Fibroblast of villous mesenchyme (primary cell): Measurements from ENCODE around the gene STARD4. TPM values are rescaled to one million over a fixed set of nuclear protein-coding genes. Genes with fewer than 3 reads are reported as not detected.
A peak's percentile ranks its signal among the peaks of the same experiment; 100 is the strongest.

Experiments used
- DNase-seq: peaks from one replicate; pipeline ENCODE4 v3.0.0-alpha.2; 2010; ENCODE audit warnings: low read depth
- H3K4me3 ChIP-seq: 2 replicates; pipeline ENCODE4 v1.5.1; 2011; ENCODE audit warnings: low read depth, mild to moderate bottlenecking, low read length
- total RNA-seq: library from RNA; depleted of rRNA; stranded (reverse); fragments of >200 nt; gene quantifications from 2 replicates; pipeline ENCODE4 v1.2.3, GENCODE V29; 2012
- TF ChIP-seq, protein P1 (sequence below): IDR thresholded peaks from 2 replicates; pipeline ENCODE4 v1.5.1; 2012; ENCODE audit warnings: low read depth, mild to moderate bottlenecking, low read length; ENCODE audit not compliant: insufficient read depth

STARD4 gene
- total RNA-seq, 1 donor = 147 TPM

DNA sequence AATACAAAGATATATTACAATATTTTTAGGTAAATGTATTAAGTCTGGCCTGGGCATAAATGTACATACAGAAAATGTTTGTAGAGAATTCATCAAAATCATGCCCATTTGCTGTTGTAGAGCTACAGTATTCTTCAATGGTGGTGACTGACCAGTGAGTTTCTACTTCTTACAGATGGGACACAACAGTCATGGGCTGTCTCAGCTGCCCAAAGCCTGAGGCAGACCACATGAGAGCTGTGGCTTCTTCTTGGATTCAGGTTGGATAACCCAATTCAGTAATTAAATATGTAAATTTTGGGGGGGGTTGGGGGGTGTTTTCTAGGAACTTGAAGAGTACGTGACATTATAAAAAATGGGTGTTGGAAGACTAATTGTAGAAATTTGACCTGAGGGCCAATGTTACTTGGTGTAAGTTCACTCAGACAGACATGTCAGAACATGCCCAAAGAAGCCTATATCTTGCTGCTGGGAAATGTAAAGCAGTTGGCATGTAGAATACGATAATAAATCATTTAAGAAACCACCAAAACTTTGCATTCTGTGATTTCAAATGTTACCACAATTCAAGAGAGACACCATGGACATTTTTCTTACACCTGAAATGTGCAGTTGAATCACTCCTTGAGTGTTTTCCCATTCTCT lies 17.9 kb downstream of the STARD4 start:
- TF ChIP-seq, protein P1, sequence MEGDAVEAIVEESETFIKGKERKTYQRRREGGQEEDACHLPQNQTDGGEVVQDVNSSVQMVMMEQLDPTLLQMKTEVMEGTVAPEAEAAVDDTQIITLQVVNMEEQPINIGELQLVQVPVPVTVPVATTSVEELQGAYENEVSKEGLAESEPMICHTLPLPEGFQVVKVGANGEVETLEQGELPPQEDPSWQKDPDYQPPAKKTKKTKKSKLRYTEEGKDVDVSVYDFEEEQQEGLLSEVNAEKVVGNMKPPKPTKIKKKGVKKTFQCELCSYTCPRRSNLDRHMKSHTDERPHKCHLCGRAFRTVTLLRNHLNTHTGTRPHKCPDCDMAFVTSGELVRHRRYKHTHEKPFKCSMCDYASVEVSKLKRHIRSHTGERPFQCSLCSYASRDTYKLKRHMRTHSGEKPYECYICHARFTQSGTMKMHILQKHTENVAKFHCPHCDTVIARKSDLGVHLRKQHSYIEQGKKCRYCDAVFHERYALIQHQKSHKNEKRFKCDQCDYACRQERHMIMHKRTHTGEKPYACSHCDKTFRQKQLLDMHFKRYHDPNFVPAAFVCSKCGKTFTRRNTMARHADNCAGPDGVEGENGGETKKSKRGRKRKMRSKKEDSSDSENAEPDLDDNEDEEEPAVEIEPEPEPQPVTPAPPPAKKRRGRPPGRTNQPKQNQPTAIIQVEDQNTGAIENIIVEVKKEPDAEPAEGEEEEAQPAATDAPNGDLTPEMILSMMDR = no peak
- H3K4me3 ChIP-seq = no peak overlapping the region
- DNase-seq = no peak

DNA sequence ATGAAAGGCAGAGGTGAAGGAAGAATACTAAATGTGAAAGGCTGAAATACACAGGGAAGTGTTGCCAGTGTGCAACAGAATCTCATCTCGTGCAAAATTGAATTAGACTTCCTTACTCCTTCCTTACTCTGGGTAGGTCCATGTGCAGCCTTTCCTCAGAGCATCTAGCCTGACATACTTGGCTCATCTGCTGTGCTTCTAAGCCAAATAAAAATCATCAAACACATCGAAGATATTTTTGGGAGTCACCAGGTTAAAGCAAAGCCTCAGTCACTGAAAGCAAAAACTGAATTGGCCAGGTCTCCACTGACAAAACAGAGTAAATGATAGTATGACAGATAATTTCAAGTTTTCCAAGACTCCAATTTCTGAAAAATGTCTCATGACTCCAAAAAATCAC lies 19.3 kb downstream of the STARD4 start:
- H3K4me3 ChIP-seq = no peak overlapping the region
- DNase-seq = no peak
- TF ChIP-seq, protein P1 = no peak

DNA sequence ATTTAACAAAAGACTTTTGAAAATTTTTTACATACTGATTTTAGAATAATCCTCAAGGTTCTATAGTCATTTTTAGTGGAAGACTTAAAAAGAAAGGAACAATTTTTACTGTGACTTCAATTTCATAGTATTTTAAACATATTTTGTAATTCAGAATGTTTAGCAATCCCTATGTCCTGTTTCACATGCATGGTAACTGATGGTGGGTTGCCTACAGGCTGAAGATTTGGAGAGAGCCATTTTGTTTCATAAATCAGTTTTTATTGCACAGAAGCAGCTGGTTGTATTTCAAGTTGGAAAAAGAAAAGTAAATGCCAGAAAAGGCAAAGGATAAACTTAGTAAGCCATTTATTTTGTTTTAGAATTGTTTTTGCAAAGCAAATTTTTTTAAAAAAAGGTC lies 24.0 kb downstream of the STARD4 start:
- TF ChIP-seq, protein P1 = no peak
- peak; percentile 61 for DNase-seq
- no peak overlapping the region for H3K4me3 ChIP-seq

DNA sequence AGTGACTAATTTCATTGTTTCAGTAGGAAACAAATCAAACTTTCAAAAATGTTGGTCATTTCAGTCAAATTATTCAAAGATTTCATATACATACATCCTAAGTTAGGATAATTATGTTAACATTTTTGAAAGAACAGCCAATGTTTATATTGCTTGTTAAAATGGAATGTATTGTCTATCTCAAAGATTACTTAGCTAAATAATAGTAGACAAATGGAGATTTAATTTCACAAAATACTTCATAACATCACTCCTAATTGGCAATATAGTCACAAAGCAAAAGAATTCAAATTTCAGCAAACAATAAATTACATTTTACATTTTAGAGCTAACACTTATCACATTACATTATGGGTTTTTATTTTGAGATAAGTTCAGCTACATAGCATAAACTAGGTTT lies 25.4 kb downstream of the STARD4 start:
- no peak for DNase-seq
- H3K4me3 ChIP-seq = no peak overlapping the region
- TF ChIP-seq, protein P1 = no peak

DNA sequence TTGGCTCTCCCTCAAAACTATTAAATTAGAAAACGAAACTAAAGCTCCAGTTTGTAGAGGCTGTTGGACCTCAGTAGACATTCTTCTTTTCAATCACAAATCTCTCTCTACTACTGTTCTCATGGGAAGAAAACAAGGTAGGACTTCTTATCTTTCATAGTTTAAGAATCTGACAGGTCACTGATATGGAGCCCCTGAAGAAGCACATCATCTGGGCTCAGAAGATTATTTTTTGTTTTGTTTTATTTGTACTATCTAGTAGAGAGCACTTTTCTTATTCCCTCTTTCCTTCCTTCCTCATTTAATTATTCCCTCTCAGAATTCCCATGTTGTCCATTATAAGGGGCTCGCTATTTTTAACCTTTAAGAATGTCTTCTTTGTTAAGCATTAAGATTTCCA lies 26.3 kb downstream of the STARD4 start:
- DNase-seq = peak; percentile 24
- H3K4me3 ChIP-seq = no peak overlapping the region

DNA sequence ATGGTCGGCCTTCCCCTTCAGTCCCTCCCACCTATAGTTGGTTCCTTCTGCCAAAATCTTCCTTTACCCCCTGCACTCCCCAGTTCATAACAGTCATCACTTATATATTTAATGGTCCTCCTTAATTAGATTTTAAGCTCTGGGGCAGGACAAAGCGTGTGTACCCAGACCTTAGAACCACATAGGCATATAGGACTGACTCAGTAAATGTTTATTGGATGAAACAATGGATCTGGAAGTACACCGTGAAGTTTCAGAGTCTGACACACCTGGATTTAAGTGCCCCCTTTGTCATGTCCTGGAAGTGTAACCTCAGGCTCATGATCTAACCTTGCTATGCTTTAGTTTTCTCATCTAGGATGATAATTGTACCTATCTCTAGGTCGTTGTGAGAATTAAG lies 32.0 kb downstream of the STARD4 start:
- no peak for DNase-seq
- TF ChIP-seq, protein P1 = no peak
- H3K4me3 ChIP-seq = no peak overlapping the region

More for the DNA sequence above, 26.3 kb downstream of the STARD4 start:
- TF ChIP-seq, protein P1 = no peak

DNA sequence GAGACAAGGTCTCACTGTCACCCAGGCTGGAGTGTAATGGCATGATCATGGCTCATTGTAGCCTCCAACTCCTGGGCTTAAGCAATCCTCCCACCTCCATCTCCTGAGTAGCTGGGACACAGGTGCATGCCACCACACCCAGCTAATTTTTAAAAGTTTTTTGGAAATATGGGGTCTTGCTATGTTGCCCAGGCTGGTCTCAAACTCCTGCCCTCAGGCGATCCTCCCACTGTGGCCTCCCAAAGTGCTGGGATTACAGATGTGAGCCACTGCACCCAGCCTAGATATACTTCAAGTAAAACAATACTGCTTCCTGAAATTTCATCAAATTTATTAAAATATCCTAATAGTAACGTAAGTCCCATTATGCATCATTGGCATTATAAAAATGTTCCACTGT lies 33.4 kb downstream of the STARD4 start:
- TF ChIP-seq, protein P1 = no peak
- no peak for DNase-seq
- no peak overlapping the region for H3K4me3 ChIP-seq
